ENCODE results near the gene TMEM200C.

TMEM200C gene

GRCh38 chr18:5895299-5895875 is at the start of gene TMEM200C:
Gene TMEM200C (minus strand): TSS chr18:5895522. CDS start chr18:5892063, 3,459 bp downstream.
- peak; percentile 11 for DNase-seq

- DNase-seq = no peak
These were observed 49.1 kb upstream of the TMEM200C start for GRCh38 chr18:5944448-5944847.

GRCh38 chr18:5943514-5943913 is 48.2 kb upstream of the TMEM200C start:
- peak; percentile 36 for DNase-seq

GRCh38 chr18:5942591-5942990 is 47.3 kb upstream of the TMEM200C start:
- no peak for DNase-seq

GRCh38 chr18:5941890-5942289 is 46.6 kb upstream of the TMEM200C start:
- DNase-seq = no peak

- no peak for DNase-seq
These were observed 44.7 kb upstream of the TMEM200C start for GRCh38 chr18:5939801-5940667.

GRCh38 chr18:5937795-5938194 is 42.5 kb upstream of the TMEM200C start:
- no peak for DNase-seq

- no peak for DNase-seq
These were observed 41.8 kb upstream of the TMEM200C start for GRCh38 chr18:5937121-5937520.

GRCh38 chr18:5930789-5931188 is 35.5 kb upstream of the TMEM200C start:
- DNase-seq = no peak

GRCh38 chr18:5918205-5918858 is 23.0 kb upstream of the TMEM200C start:
- DNase-seq = no peak

- no peak for DNase-seq
These were observed 19.6 kb upstream of the TMEM200C start for GRCh38 chr18:5914951-5915350.

GRCh38 chr18:5914016-5914415 is 18.7 kb upstream of the TMEM200C start:
- no peak for DNase-seq

- no peak for DNase-seq
These were observed 17.2 kb upstream of the TMEM200C start for GRCh38 chr18:5912566-5912965.

GRCh38 chr18:5909125-5909524 is 13.8 kb upstream of the TMEM200C start:
- DNase-seq = no peak

GRCh38 chr18:5903386-5903785 is 8.1 kb upstream of the TMEM200C start:
- no peak for DNase-seq

GRCh38 chr18:5900262-5900661 is 4.9 kb upstream of the TMEM200C start:
- peak; percentile 31 for DNase-seq

- no peak for DNase-seq
These were observed 4.5 kb upstream of the TMEM200C start for GRCh38 chr18:5899835-5900234.

- peak; percentile 18 for DNase-seq
These were observed 786 bp upstream of the TMEM200C start for GRCh38 chr18:5895876-5896740.

- peak; percentile 3 for DNase-seq
These were observed 567 bp downstream of the TMEM200C start for GRCh38 chr18:5894611-5895298.

GRCh38 chr18:5893956-5894610 is 1.2 kb downstream of the TMEM200C start:
- no peak for DNase-seq

- no peak for DNase-seq
These were observed 2.4 kb downstream of the TMEM200C start for GRCh38 chr18:5892823-5893431.
